MM.1S (cell line): ENCODE data around the gene SPAG16.

Experiments
- EZH2 ChIP-seq: fragments of 300-600 bp; sonication (generic); optimal IDR thresholded peaks from 2 replicates; pipeline ENCODE3; 2017; ENCODE audit warnings: low read depth, mild to moderate bottlenecking, antibody characterized with exemption, low read length, mixed read lengths
- TF ChIP-seq, protein P1 (sequence below): fragments of 300-600 bp; sonication (generic); IDR thresholded peaks from 2 replicates; pipeline ENCODE4 v1.5.1; 2016; ENCODE audit warnings: antibody characterized with exemption, low read length, mixed read lengths

- TF ChIP-seq, protein P1, sequence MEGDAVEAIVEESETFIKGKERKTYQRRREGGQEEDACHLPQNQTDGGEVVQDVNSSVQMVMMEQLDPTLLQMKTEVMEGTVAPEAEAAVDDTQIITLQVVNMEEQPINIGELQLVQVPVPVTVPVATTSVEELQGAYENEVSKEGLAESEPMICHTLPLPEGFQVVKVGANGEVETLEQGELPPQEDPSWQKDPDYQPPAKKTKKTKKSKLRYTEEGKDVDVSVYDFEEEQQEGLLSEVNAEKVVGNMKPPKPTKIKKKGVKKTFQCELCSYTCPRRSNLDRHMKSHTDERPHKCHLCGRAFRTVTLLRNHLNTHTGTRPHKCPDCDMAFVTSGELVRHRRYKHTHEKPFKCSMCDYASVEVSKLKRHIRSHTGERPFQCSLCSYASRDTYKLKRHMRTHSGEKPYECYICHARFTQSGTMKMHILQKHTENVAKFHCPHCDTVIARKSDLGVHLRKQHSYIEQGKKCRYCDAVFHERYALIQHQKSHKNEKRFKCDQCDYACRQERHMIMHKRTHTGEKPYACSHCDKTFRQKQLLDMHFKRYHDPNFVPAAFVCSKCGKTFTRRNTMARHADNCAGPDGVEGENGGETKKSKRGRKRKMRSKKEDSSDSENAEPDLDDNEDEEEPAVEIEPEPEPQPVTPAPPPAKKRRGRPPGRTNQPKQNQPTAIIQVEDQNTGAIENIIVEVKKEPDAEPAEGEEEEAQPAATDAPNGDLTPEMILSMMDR = no peak
- TF ChIP-seq EZH2 = no peak
Measured at GRCh38 chr2:214075456-214075855, 791.2 kb downstream of the SPAG16 start.
